Fibroblast of lung (primary cell): Measurements from ENCODE around the gene CAPN13.

Experiments used
- CTCF ChIP-seq, 2 donors: IDR thresholded peaks in 1 of 2; conservative IDR thresholded peaks in 1 of 2; 1 replicate in 1 of 2; 2 replicates in 1 of 2; pipeline ENCODE4 v1.5.1; 2011 to 2012; ENCODE audit warnings: low read length in 2 of 2, control low read depth in 1 of 2, inconsistent platforms in 1 of 2, low read depth in 1 of 2, mild to moderate bottlenecking in 1 of 2
- EZH2 ChIP-seq: IDR thresholded peaks from 2 replicates; pipeline ENCODE4 v1.5.1; 2012; ENCODE audit warnings: low read length, control low read depth, mild to moderate bottlenecking; ENCODE audit errors: missing control alignments

GRCh38 chr2:30826481-30826880, 19.2 kb upstream of the CAPN13 start:
- no peak for TF ChIP-seq CTCF (conservative IDR thresholded peaks at IDR 0.05 in 1 of 2, IDR thresholded peaks at IDR 0.05 in 1 of 2; ENCODE audit: low read depth in 1 of 2, low read length in 2 of 2)
- TF ChIP-seq EZH2 = no peak
